H1 (cell line): Measurements from ENCODE around the gene BCL2L13. TPM values are rescaled to one million over a fixed set of nuclear protein-coding genes. Genes with fewer than 3 reads are reported as not detected.

Source experiments
- CTCF ChIA-PET: fragments of 300-600 bp; sonication (Branson Sonifier 250); formaldehyde crosslinking; loops from one replicate; lab custom pipeline; 2021; ENCODE audit not compliant: partially characterized antibody; lab: Charles Lee
- POLR2A ChIA-PET: fragments of 300-600 bp; sonication (Branson Sonifier 250); formaldehyde crosslinking; loops from one replicate; lab custom pipeline; 2021; ENCODE audit warnings: inconsistent platforms; ENCODE audit not compliant: partially characterized antibody; lab: Charles Lee
- DNase-seq, 2 experiments: peaks; one replicate each; pipeline versions ENCODE4 v3.0.0 to v3.0.0-alpha.2; 2010 to 2022; ENCODE audit warnings: low spot score in 2 of 2, low read depth in 1 of 2, mixed read lengths in 1 of 2
- FAIRE-seq: peaks from 2 replicates; lab custom pipeline; 2011; peaks lifted over from hg19 to GRCh38; lab: Jason Lieb, UNC
- H2AFZ ChIP-seq: 2 replicates; pipeline ENCODE4 v1.8.1; 2012; ENCODE audit warnings: low read length, inconsistent platforms
- H2AK5ac ChIP-seq: 2 replicates; pipeline ENCODE4 v1.6.1; 2013; ENCODE audit warnings: low read depth, low read length
- H2BK120ac ChIP-seq: replicated peaks from 2 replicates; pipeline ENCODE3; 2013; ENCODE audit warnings: low read depth, low read length, inconsistent platforms
- H2BK12ac ChIP-seq: 2 replicates; pipeline ENCODE4 v1.6.1; 2013; ENCODE audit warnings: low read depth, low read length
- H2BK15ac ChIP-seq: 2 replicates; pipeline ENCODE4 v1.6.1; 2013; ENCODE audit warnings: low read length
- H2BK20ac ChIP-seq: 2 replicates; pipeline ENCODE4 v1.6.1; 2013; ENCODE audit warnings: low read length
- H2BK5ac ChIP-seq: 2 replicates; pipeline ENCODE4 v1.6.1; 2013; ENCODE audit warnings: low read depth, low read length
- H3K14ac ChIP-seq: 2 replicates; pipeline ENCODE4 v1.6.1; 2013; ENCODE audit warnings: inconsistent platforms; ENCODE audit not compliant: insufficient read length
- H3K18ac ChIP-seq: 2 replicates; pipeline ENCODE4 v1.6.1; 2013; ENCODE audit warnings: low read length; ENCODE audit errors: extremely low read depth
- H3K23ac ChIP-seq: 2 replicates; pipeline ENCODE4 v1.6.1; 2013; ENCODE audit warnings: inconsistent platforms; ENCODE audit not compliant: insufficient read length
- H3K23me2 ChIP-seq: 2 replicates; pipeline ENCODE4 v1.6.1; 2013; ENCODE audit warnings: low read depth, low read length
- H3K27ac ChIP-seq: 2 replicates; pipeline ENCODE4 v1.6.1; 2011; ENCODE audit warnings: low read depth, low read length, inconsistent platforms
- H3K27me3 ChIP-seq, 4 experiments: replicated peaks in 1 of 4; 1 replicate in 1 of 4; 2 replicates in 3 of 4; pipeline versions ENCODE4 v1.6.1 to v1.8.1; 2011 to 2013; ENCODE audit warnings: low read length in 3 of 4, mild to moderate bottlenecking in 3 of 4, inconsistent platforms in 2 of 4, mixed read lengths in 2 of 4, moderate library complexity in 1 of 4; ENCODE audit not compliant: control insufficient read depth in 3 of 4, insufficient read depth in 3 of 4; ENCODE audit errors: extremely low read depth in 1 of 4
- H3K36me3 ChIP-seq, 4 experiments: 2 replicates each; pipeline versions ENCODE4 v1.6.1 to v1.8.1; 2011 to 2013; ENCODE audit warnings: mild to moderate bottlenecking in 4 of 4, low read length in 3 of 4, moderate library complexity in 2 of 4, control low read depth in 1 of 4, inconsistent platforms in 1 of 4; ENCODE audit not compliant: insufficient read depth in 4 of 4, control insufficient read depth in 2 of 4
- H3K4ac ChIP-seq: replicated peaks from 2 replicates; pipeline ENCODE3; 2013; ENCODE audit warnings: low read length, low read depth, mixed read lengths, inconsistent platforms; ENCODE audit not compliant: insufficient read length
- H3K4me1 ChIP-seq, 4 experiments: replicated peaks in 1 of 4; 1 replicate in 1 of 4; 2 replicates in 3 of 4; pipeline versions ENCODE4 v1.6.1 to v1.8.1; 2011 to 2013; ENCODE audit warnings: low read length in 3 of 4, inconsistent platforms in 2 of 4, mixed read lengths in 1 of 4; ENCODE audit not compliant: insufficient read depth in 4 of 4, control insufficient read depth in 3 of 4
- H3K4me2 ChIP-seq, 2 experiments: 2 replicates each; pipeline versions ENCODE4 v1.6.1 to v1.8.1; 2011 to 2013; ENCODE audit warnings: low read depth in 2 of 2, low read length in 2 of 2, control low read depth in 1 of 2, inconsistent platforms in 1 of 2, mild to moderate bottlenecking in 1 of 2; ENCODE audit not compliant: insufficient read depth in 1 of 2
- H3K4me3 ChIP-seq, 4 experiments: fragments of 200-600, 300-600 bp in 1 of 4; sonication (generic), shearing (Covaris generic), sonication (Bioruptor Twin) in 1 of 4; 2 replicates each; pipeline versions ENCODE4 v1.5.1 to v1.8.1; 2011 to 2016; ENCODE audit warnings: low read length in 4 of 4, low read depth in 3 of 4, control low read depth in 2 of 4, inconsistent platforms in 2 of 4, mild to moderate bottlenecking in 2 of 4, mixed read lengths in 1 of 4, moderate library complexity in 1 of 4; ENCODE audit not compliant: insufficient read depth in 2 of 4; ENCODE audit errors: extremely low read depth in 1 of 4
- H3K56ac ChIP-seq: replicated peaks from 2 replicates; pipeline ENCODE3; 2013; ENCODE audit warnings: low read depth, mild to moderate bottlenecking, mixed read lengths, low read length, inconsistent platforms; ENCODE audit not compliant: insufficient read length
- H3K79me1 ChIP-seq: 2 replicates; pipeline ENCODE4 v1.6.1; 2013; ENCODE audit warnings: low read depth, low read length, control low read depth
- H3K79me2 ChIP-seq, 2 experiments: 2 replicates each; pipeline versions ENCODE4 v1.6.1 to v1.8.1; 2012 to 2013; ENCODE audit warnings: low read length in 2 of 2, mild to moderate bottlenecking in 2 of 2, inconsistent platforms in 1 of 2; ENCODE audit not compliant: insufficient read depth in 2 of 2, control insufficient read depth in 1 of 2
- H3K9ac ChIP-seq, 4 experiments: replicated peaks in 1 of 4; 1 replicate in 1 of 4; 2 replicates in 3 of 4; pipeline versions ENCODE4 v1.6.1 to v1.8.1; 2011 to 2013; ENCODE audit warnings: low read depth in 3 of 4, low read length in 3 of 4, control low read depth in 2 of 4, mild to moderate bottlenecking in 2 of 4, moderate library complexity in 2 of 4, inconsistent platforms in 1 of 4; ENCODE audit errors: extremely low read depth in 1 of 4
- H3K9me3 ChIP-seq, 2 experiments: 2 replicates each; pipeline versions ENCODE4 v1.6.1 to v1.8.1; 2012 to 2013; ENCODE audit warnings: mild to moderate bottlenecking in 2 of 2, moderate library complexity in 2 of 2, control low read depth in 1 of 2, inconsistent platforms in 1 of 2, low read depth in 1 of 2, low read length in 1 of 2, mixed read lengths in 1 of 2; ENCODE audit not compliant: insufficient read depth in 2 of 2
- H4K20me1 ChIP-seq, 2 experiments: replicated peaks in 1 of 2; 2 replicates each; pipeline versions ENCODE3 to v1.8.1; 2011 to 2013; ENCODE audit warnings: inconsistent platforms in 2 of 2, low read length in 2 of 2, mild to moderate bottlenecking in 1 of 2; ENCODE audit not compliant: insufficient read depth in 2 of 2, control insufficient read depth in 1 of 2
- H4K5ac ChIP-seq: 2 replicates; pipeline ENCODE4 v1.6.1; 2013; ENCODE audit warnings: low read length, low read depth, mixed read lengths, inconsistent platforms; ENCODE audit not compliant: insufficient read length
- H4K8ac ChIP-seq: 2 replicates; pipeline ENCODE4 v1.8.0; 2013; ENCODE audit warnings: mild to moderate bottlenecking, moderate library complexity, low read length, inconsistent platforms; ENCODE audit not compliant: insufficient read depth; ENCODE audit errors: extremely low read depth
- H4K91ac ChIP-seq: replicated peaks from 2 replicates; pipeline ENCODE3; 2013; ENCODE audit warnings: low read length, mixed read lengths, inconsistent platforms; ENCODE audit not compliant: insufficient read length
- BCL11A ChIP-seq, 2 experiments: IDR thresholded peaks; one replicate each; pipeline ENCODE4 v1.6.1; 2011; ENCODE audit warnings: low read depth in 2 of 2, low read length in 2 of 2, mild to moderate bottlenecking in 2 of 2
- SAP30 ChIP-seq: fragments of 300-600 bp; sonication (generic); IDR thresholded peaks from 2 replicates; pipeline ENCODE4 v1.7.1; 2012; ENCODE audit warnings: low read length, moderate library complexity, mild to moderate bottlenecking, inconsistent platforms; ENCODE audit not compliant: insufficient read depth, insufficient replicate concordance
- whole genome bisulfite sequencing, 2 experiments: shearing (Covaris generic) in 1 of 2; methylation state at CpG; one replicate each; pipeline versions ENCODE4 v1.1.6 to v1.1.7; 2013 to 2015; ENCODE audit warnings: low lambda C conversion rate in 2 of 2, mixed read lengths in 2 of 2, inconsistent platforms in 1 of 2, low coverage in 1 of 2, missing lambda C conversion rate in 1 of 2; ENCODE audit not compliant: insufficient replicate concordance in 2 of 2, insufficient coverage in 1 of 2, insufficient read length in 1 of 2; ENCODE audit errors: extremely low coverage in 1 of 2, missing lambda C conversion rate in 1 of 2; 5-methylcytosine and 5-hydroxymethylcytosine counted together
- polyA plus RNA-seq, 7 experiments: library from polyadenylated mRNA; depleted of rRNA in 3 of 7; stranded (reverse) in 5 of 7; unstranded in 2 of 7; fragments of >200 nt in 5 of 7; fragments of 200-250 nt in 2 of 7; gene quantifications; 1 replicate in 5 of 7; 2 replicates in 1 of 7; 4 replicates in 1 of 7; pipeline versions ENCODE4 v1.2.1 to v1.2.3, GENCODE V29; 2011 to 2013; ENCODE audit warnings: missing spikeins in 2 of 7, mixed read lengths in 2 of 7
- total RNA-seq: library from RNA; stranded (reverse); fragmentation: NEBNext Ultra II Directional; extraction: Animal tissue kit (Norgen Biotek cat#: 25700); gene quantifications from 2 replicates; pipeline ENCODE4 v1.2.1, GENCODE V29; 2021
- TF ChIP-seq, protein P1 (sequence below): IDR thresholded peaks from 2 replicates; pipeline ENCODE4 v1.6.1; 2011; ENCODE audit warnings: low read depth, mild to moderate bottlenecking, low read length; ENCODE audit not compliant: insufficient read depth
- TF ChIP-seq, protein P2 (sequence below): IDR thresholded peaks from 2 replicates; pipeline ENCODE4 v1.6.1; 2012; ENCODE audit warnings: inconsistent platforms
- TF ChIP-seq, protein P3 (sequence below): IDR thresholded peaks from 2 replicates; pipeline ENCODE4 v1.6.1; 2012; ENCODE audit warnings: low read length, inconsistent platforms

The BCL2L13 gene
- total and polyA plus RNA-seq, 2 of the 8 experiments (the other 6 are each of a cell fraction or from before 2014, with no cell fraction given) = 20.7 to 35.0 TPM

DNA sequence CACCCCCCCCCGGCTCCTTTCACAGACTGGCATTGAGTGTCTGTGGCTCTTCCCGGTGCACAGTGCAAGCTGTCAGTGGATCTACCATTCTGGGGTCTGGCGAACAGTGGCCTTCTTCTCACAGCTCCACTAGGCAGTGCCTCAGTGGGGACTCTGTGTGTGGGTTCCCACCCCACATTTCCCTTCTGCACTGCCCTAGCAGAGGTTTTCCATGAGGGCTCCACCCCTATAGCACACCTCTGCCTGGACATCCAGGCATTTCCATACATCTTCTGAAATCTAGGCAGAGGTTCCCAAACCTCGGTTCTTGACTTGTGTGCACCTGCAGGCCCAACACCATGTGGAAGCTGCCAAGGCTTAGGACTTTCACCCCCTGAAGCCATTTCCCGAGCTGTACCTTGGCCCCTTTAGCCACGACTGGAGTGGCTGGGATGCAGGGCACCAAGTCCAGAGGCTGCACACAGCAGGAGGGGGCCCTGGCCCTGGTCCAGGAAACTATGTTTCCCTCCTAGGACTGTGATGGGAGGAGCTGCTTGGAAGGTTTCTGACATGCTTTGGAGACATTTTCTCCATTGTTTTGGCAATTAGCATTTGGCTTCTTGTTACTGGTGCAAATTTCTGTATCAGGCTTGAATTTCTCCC lies 26.0 kb downstream of the BCL2L13 start:
- no peak overlapping the region for H2BK15ac ChIP-seq
- ChIA-PET CTCF (no interaction called here), POLR2A (interaction anchor here (0.9 kb wide), 1 partner anchor 28 kb away, joined by 6 read pairs; no protein-coding TSS in a partner anchor)
- peaks cover 0 to 2% of the 10 kb centered on the region in 2 experiments for H4K20me1 ChIP-seq
- no peak overlapping the region for H3K23ac ChIP-seq
- no peak overlapping the region for H4K91ac ChIP-seq
- no peak overlapping the region for H2AFZ ChIP-seq
- H4K5ac ChIP-seq = no peak overlapping the region
- H3K9me3 ChIP-seq = peaks cover 7 to 8% of the 10 kb centered on the region in 2 experiments; a peak in 1 of 4 replicates
- no peaks in the 10 kb centered on the region for H3K27me3 ChIP-seq
- H2BK12ac ChIP-seq = no peak overlapping the region
- no peak overlapping the region for H2BK20ac ChIP-seq
- peaks cover 0 to 18% (median 10%) of the 10 kb centered on the region in 4 experiments; a peak in 6 of 8 replicates for H3K36me3 ChIP-seq
- no peak overlapping the region for H3K4ac ChIP-seq
- no peaks in the 10 kb centered on the region; the same call in 1 of the 2 replicates for H3K79me1 ChIP-seq
- 88% methylated on average over 6 of the region's 6 CpGs; no CpG with 5 or more reads in 1 of the 2 experiments for WGBS, 2 experiments
- no peak overlapping the region for H2AK5ac ChIP-seq
- no peak overlapping the region for H3K56ac ChIP-seq
- H3K4me3 ChIP-seq = no peak overlapping the region
- H3K14ac ChIP-seq = no peak overlapping the region
- H3K79me2 ChIP-seq = no peaks in the 10 kb centered on the region
- DNase-seq = no peak
- H3K23me2 ChIP-seq = no peaks in the 10 kb centered on the region
- no peak overlapping the region for H3K27ac ChIP-seq
- H3K4me1 ChIP-seq = no peaks in the 10 kb centered on the region
- no peak overlapping the region for H4K8ac ChIP-seq
- no peak overlapping the region for H3K4me2 ChIP-seq
- FAIRE-seq = no peak
- H2BK120ac ChIP-seq = no peak overlapping the region
- no peak overlapping the region for H2BK5ac ChIP-seq
- no peak overlapping the region for H3K18ac ChIP-seq
- H3K9ac ChIP-seq = no peak overlapping the region
- TF ChIP-seq SAP30 = no peak
- TF ChIP-seq, protein P1, sequence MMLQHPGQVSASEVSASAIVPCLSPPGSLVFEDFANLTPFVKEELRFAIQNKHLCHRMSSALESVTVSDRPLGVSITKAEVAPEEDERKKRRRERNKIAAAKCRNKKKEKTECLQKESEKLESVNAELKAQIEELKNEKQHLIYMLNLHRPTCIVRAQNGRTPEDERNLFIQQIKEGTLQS = no peak
- no peak for TF ChIP-seq BCL11A (IDR thresholded peaks at IDR 0.05; ENCODE audit: low read depth in 2 of 2, low read length in 2 of 2)
- TF ChIP-seq, protein P2, sequence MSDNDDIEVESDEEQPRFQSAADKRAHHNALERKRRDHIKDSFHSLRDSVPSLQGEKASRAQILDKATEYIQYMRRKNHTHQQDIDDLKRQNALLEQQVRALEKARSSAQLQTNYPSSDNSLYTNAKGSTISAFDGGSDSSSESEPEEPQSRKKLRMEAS = no peak
- TF ChIP-seq, protein P3, sequence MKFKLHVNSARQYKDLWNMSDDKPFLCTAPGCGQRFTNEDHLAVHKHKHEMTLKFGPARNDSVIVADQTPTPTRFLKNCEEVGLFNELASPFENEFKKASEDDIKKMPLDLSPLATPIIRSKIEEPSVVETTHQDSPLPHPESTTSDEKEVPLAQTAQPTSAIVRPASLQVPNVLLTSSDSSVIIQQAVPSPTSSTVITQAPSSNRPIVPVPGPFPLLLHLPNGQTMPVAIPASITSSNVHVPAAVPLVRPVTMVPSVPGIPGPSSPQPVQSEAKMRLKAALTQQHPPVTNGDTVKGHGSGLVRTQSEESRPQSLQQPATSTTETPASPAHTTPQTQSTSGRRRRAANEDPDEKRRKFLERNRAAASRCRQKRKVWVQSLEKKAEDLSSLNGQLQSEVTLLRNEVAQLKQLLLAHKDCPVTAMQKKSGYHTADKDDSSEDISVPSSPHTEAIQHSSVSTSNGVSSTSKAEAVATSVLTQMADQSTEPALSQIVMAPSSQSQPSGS = no peak
